Measurements from ENCODE around the gene RABEP2. TPM values are rescaled to one million over a fixed set of nuclear protein-coding genes. Genes with fewer than 3 reads are reported as not detected.
A peak's percentile ranks its signal among the peaks of the same experiment; 100 is the strongest.

RABEP2 gene
- total and polyA plus RNA-seq, 2 donors (not counting 1 experiment from before 2014, with no cell fraction given) = 5.9 to 22.6 TPM

GRCh38 chr16:28925386-28926228 is 569 bp upstream of the RABEP2 start:
- peak overlapping the region; percentile 88 for H3K27ac ChIP-seq (ENCODE audit: insufficient read depth, low read length)
- peak overlapping the region; percentile 76 for H2AFZ ChIP-seq (ENCODE audit: low read length)
- H3K9me3 ChIP-seq (ENCODE audit: control insufficient read depth, insufficient read depth, low read depth, low read length) = no peaks in the 10 kb centered on the region
- H4K20me1 ChIP-seq (ENCODE audit: control insufficient read depth, extremely low read depth, insufficient read depth, low read length) = no peaks in the 10 kb centered on the region
- peak; percentile 78 to 81 for DNase-seq (ENCODE audit: low read depth in 2 of 2)
- H3K4me1 ChIP-seq (ENCODE audit: control insufficient read depth, extremely low read depth, insufficient read depth, low read length) = no peaks in the 10 kb centered on the region
- H3K4me3 ChIP-seq (replicated peaks in 1 of 4; ENCODE audit: control extremely low read depth in 1 of 4, insufficient read depth in 1 of 4, low read depth in 3 of 4, low read length in 4 of 4) = peak overlapping the region; percentile 69 to 90 (median 78)
- H3K9ac ChIP-seq (ENCODE audit: insufficient read depth, low read length) = peak overlapping the region; percentile 92
- H3K79me2 ChIP-seq (ENCODE audit: control insufficient read depth, insufficient read depth, low read length) = no peaks in the 10 kb centered on the region
- H3K4me2 ChIP-seq (ENCODE audit: extremely low read depth, insufficient read depth, low read length) = peak overlapping the region; percentile 87
- peaks cover 3% of the 10 kb centered on the region for H3K36me3 ChIP-seq (ENCODE audit: control insufficient read depth, insufficient read depth, low read length)
- H3K27me3 ChIP-seq (ENCODE audit: control insufficient read depth, insufficient read depth, low read length) = no peaks in the 10 kb centered on the region
- TF ChIP-seq CTCF (conservative IDR thresholded peaks at IDR 0.05 in 1 of 2, IDR thresholded peaks at IDR 0.05 in 1 of 2; ENCODE audit: low read depth in 1 of 2, low read length in 2 of 2) (no peak), EZH2 (IDR thresholded peaks at IDR 0.05; ENCODE audit: low read length, missing control alignments) (no peak)

- H3K4me3 ChIP-seq (replicated peaks in 1 of 4; ENCODE audit: control extremely low read depth in 1 of 4, insufficient read depth in 1 of 4, low read depth in 3 of 4, low read length in 4 of 4) = peak overlapping the region; percentile 50 to 85 (median 70)
- no peak for DNase-seq (ENCODE audit: low read depth in 2 of 2)
- no peaks in the 10 kb centered on the region for H3K79me2 ChIP-seq (ENCODE audit: control insufficient read depth, insufficient read depth, low read length)
- H3K9ac ChIP-seq (ENCODE audit: insufficient read depth, low read length) = no peak overlapping the region
- no peaks in the 10 kb centered on the region for H4K20me1 ChIP-seq (ENCODE audit: control insufficient read depth, extremely low read depth, insufficient read depth, low read length)
- no peaks in the 10 kb centered on the region for H3K9me3 ChIP-seq (ENCODE audit: control insufficient read depth, insufficient read depth, low read depth, low read length)
- TF ChIP-seq EZH2 (IDR thresholded peaks at IDR 0.05; ENCODE audit: low read length, missing control alignments) = no peak
- no peak for TF ChIP-seq CTCF (conservative IDR thresholded peaks at IDR 0.05 in 1 of 2, IDR thresholded peaks at IDR 0.05 in 1 of 2; ENCODE audit: low read depth in 1 of 2, low read length in 2 of 2)
- no peak overlapping the region for H2AFZ ChIP-seq (ENCODE audit: low read length)
- H3K27me3 ChIP-seq (ENCODE audit: control insufficient read depth, insufficient read depth, low read length) = no peaks in the 10 kb centered on the region
- H3K27ac ChIP-seq (ENCODE audit: insufficient read depth, low read length) = no peak overlapping the region
- H3K4me2 ChIP-seq (ENCODE audit: extremely low read depth, insufficient read depth, low read length) = peak overlapping the region; percentile 23
- no peaks in the 10 kb centered on the region for H3K4me1 ChIP-seq (ENCODE audit: control insufficient read depth, extremely low read depth, insufficient read depth, low read length)
- peaks cover 3% of the 10 kb centered on the region for H3K36me3 ChIP-seq (ENCODE audit: control insufficient read depth, insufficient read depth, low read length)
Measured at GRCh38 chr16:28924399-28924761, 658 bp downstream of the RABEP2 start.

GRCh38 chr16:28923652-28924398 is 1.2 kb downstream of the RABEP2 start:
- H3K4me1 ChIP-seq (ENCODE audit: control insufficient read depth, extremely low read depth, insufficient read depth, low read length) = no peaks in the 10 kb centered on the region
- H3K27ac ChIP-seq (ENCODE audit: insufficient read depth, low read length) = no peak overlapping the region
- H3K4me2 ChIP-seq (ENCODE audit: extremely low read depth, insufficient read depth, low read length) = no peak overlapping the region
- peak overlapping the region in 1 of 4 experiments; percentile 85 for H3K4me3 ChIP-seq (replicated peaks in 1 of 4; ENCODE audit: control extremely low read depth in 1 of 4, insufficient read depth in 1 of 4, low read depth in 3 of 4, low read length in 4 of 4)
- no peaks in the 10 kb centered on the region for H3K79me2 ChIP-seq (ENCODE audit: control insufficient read depth, insufficient read depth, low read length)
- no peaks in the 10 kb centered on the region for H3K9me3 ChIP-seq (ENCODE audit: control insufficient read depth, insufficient read depth, low read depth, low read length)
- peaks cover 3% of the 10 kb centered on the region for H3K36me3 ChIP-seq (ENCODE audit: control insufficient read depth, insufficient read depth, low read length)
- H4K20me1 ChIP-seq (ENCODE audit: control insufficient read depth, extremely low read depth, insufficient read depth, low read length) = no peaks in the 10 kb centered on the region
- H3K9ac ChIP-seq (ENCODE audit: insufficient read depth, low read length) = no peak overlapping the region
- no peaks in the 10 kb centered on the region for H3K27me3 ChIP-seq (ENCODE audit: control insufficient read depth, insufficient read depth, low read length)
- no peak for DNase-seq (ENCODE audit: low read depth in 2 of 2)
- TF ChIP-seq CTCF (conservative IDR thresholded peaks at IDR 0.05 in 1 of 2, IDR thresholded peaks at IDR 0.05 in 1 of 2; ENCODE audit: low read depth in 1 of 2, low read length in 2 of 2) (no peak), EZH2 (IDR thresholded peaks at IDR 0.05; ENCODE audit: low read length, missing control alignments) (no peak)
- H2AFZ ChIP-seq (ENCODE audit: low read length) = no peak overlapping the region
